Measurements from ENCODE around the gene RNF123.

Gene RNF123

DNA sequence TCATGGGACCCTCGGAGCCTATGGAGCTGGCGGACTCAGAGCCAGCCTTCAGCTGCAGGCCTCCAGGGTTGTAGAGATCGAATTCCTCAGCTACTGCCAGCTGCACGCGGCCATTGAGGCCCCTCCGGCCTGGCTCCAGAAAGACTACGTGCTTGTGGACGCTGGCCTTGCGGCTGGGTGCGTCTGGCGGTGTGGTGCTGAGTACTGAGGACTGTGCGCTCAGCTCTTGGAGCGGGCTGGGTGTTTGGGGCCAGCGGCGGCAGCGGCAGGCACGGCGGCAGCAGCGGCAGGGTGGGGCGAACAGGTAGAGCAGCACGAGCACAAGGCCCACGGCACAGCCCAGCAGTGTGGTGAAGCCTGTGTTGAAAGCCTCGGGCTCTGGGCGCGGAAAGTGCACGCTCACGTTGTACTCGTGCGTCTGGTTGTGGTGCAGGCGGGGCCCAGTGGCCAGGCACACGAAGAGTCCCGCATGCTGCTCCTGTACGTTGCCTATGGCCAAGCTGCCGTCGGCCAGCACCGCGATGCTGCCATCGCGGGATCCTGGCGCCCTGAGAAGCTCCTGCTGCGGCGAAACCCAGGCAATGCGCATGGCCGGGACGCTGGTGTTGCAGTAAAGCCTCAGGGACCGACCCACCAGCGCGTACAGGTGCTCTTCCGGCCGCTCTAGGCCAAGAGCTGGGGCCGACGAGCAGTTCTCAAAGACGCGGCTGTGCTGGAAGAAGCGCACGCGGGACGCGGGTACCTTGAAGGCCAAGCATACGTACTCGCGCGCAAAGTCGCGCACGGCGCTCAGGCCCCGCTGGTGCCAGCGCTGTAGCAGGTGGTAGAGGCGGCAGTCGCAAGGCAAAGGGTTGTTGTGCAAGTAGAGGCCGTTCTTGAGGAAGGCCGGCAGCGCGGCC, 28.9 kb downstream of the RNF123 start:
- DNase-seq (ENCODE audit: low read depth, low spot score), result no peak

DNA sequence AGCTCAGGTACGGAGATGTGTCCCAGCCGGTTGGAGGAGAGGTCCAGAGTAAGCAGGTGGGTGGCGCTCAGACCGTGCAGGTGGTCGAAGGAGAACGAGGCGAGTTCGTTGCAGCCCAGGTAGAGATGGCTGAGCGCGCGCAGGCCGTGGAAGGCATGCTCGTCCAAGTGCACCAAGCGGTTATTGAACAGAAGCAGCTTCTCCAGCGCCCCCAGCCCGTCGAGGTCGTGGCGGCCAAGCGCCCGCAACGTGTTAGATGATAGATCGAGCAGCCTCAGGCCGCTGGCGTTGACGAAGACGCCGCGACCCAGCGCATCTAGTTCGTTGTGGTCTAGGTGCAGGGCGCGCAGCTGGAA, 29.5 kb downstream of the RNF123 start:
- DNase-seq (ENCODE audit: low read depth, low spot score), result no peak

DNA sequence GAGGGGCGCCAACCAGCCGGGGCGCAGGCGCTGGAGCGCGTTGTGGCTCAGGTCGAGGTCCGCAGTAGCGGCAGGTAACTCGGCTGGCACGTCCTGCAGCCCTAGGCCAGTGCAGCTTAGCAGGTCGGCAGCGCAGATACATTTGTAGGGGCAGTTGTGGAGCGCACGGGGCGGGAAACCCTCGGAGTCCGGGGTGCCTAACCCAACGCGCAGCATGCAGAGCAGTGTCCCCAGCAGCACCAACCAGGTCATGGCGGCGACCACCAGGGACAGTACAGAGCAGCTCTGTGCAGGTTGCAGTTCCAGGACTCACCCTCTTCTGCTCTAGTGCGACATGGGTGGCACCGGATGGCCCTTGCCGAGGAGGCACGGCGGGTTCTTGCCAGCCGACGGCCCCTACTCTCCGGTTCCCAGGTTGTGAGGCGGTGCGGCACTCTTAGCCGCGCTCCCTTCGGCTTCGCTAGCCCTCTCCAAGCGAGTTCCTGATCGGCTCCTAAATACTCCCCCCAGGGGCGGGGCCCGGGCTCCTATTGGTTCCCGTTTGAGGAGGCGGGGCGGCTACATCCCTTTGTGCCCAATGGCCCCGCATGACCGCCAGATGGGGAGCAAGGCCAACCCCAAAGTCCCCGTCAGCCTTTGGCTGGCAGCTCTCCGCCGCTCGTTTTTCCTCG, 30.0 kb downstream of the RNF123 start, which contains the start of gene AMIGO3:
AMIGO3 (minus strand) TSS at position 471 of the 671 bp plus-strand sequence; CDS start at position 252, 219 bp downstream.
- peak; percentile 68 for DNase-seq (ENCODE audit: low read depth, low spot score)

DNA sequence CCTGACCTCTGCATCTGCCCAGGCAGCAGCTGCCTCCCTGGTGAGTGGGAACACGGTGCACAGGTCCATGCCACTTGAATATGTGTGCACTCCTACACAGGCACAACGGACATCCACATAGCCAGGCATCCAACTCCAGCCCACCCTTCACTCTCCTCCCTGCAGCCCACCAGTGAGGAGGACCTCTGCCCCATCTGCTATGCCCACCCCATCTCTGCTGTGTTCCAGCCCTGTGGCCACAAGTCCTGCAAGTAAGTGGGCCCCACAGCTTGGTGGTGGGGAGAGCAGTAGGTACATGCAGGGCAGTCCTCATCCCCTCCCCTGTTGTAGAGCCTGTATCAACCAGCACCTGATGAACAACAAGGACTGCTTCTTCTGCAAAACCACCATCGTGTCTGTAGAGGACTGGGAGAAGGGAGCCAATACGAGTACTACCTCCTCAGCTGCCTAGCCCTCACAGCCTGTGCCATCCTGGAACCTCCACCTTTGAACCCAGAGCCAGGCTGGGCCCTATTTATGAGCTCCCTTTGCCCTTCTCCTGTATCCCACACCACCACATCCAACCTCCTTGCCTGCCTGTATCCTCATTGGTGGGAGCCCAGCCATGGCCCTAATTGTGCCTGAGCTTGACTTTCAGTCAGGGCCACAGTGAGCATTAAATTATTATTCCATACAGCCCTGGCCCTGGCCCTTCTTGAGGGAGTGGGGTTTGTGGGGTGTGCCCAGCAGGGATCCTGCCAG, 31.7 kb downstream of the RNF123 start:
- DNase-seq (ENCODE audit: low read depth, low spot score), result no peak

DNA sequence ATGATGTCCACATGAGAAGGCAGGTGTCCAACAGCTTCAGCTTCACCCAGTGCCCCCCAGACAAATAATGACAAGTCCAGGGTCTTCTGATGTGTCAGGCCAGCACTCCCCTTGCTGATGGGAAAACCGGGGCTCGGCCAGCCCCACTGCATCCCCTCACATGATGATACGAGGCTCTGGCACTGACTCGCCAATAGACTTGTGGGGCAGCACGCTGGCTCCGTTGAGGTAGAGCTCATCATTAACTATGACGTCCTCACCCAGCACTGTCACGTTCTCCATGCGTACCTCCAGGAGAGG, 32.2 kb downstream of the RNF123 start:
- DNase-seq (ENCODE audit: low read depth, low spot score), result no peak

DNA sequence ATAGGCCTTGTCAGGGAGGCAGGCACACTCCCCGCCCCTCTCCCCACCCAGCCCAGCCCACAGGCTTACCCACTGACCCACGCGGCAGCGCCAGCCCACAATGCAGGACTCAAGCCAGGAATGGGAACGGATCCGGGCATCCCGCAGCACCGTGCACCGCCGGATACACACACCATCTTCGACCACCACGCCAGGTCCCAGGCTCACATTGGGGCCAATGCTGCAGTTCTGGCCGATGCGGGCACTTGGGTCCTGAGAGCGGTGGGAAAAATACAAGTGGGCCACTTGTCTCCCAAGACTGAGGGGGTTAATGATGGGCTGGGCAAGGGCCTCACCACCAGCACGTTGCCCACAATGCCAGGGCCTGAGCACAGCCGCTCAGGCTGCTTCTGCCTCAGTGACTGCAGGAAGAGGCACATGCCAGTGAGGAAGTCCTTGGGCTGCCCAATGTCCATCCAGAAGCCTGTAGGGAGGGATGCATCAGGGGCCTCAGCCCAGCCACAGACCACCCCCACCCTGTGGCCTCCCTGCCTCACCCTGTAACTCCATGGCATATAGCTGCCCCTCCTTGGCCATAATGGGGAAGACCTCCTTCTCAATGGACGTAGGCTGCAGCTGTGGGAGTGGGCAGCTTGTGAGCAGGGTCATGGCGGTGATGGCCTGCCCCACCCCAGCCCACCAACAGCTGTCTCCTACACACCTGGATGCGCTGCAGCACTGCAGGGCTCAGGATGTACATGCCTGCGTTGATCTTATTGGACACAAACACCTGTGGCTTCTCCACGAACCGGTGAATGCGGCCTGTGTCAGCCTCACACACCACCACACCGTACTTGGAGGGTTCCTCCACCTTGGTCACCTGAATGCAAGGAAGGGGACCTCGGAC, 32.8 kb downstream of the RNF123 start:
- no peak for DNase-seq (ENCODE audit: low read depth, low spot score)

- DNase-seq (ENCODE audit: low read depth, low spot score), result no peak
Observed at GRCh38 chr3:49722896-49723295, 33.5 kb downstream of the RNF123 start.

DNA sequence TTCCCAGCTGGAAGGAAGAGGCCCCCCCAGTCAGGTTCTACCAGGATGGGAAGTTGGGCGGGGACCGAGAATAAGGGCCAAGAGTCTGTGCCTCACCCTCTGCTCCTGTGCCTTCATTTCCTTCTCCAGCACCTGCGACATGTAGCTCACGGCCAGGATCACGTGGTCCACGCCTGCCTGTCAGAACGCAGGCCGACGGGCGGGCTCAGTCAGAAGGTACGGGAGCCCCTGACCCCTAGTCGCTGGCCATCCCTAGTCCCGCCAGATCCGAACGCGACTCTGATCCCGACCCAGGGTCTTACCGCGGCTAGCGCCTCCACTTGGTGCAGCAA, 33.9 kb downstream of the RNF123 start:
- no peak for DNase-seq (ENCODE audit: low read depth, low spot score)

GRCh38 chr3:49723628-49724551, 34.5 kb downstream of the RNF123 start, which contains the start of gene GMPPB:
Gene GMPPB, minus strand, starts transcription at chr3:49723951. Its CDS starts 225 bp downstream, at chr3:49723726.
- DNase-seq (ENCODE audit: low read depth, low spot score), result peak; percentile 86

DNA sequence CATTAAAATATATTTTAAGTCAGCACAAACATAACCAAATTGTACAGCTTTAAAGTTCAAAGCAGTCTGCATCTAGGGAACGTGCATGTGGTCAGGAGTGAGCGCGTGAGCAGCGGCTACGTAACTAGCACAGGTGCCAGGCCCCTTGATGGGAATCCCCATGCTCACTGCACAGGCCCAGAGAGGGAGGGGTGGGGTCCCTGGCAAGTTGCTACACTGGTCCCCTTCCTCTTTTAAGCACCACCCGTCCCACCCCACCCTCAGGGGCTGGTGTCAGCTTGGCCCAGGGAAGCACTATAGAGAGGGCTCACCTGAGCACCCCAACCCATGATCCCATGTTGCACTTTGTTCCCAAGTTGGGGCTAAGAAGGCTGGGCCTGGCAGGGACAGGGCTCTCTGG, 35.2 kb downstream of the RNF123 start:
- DNase-seq (ENCODE audit: low read depth, low spot score), result no peak

DNA sequence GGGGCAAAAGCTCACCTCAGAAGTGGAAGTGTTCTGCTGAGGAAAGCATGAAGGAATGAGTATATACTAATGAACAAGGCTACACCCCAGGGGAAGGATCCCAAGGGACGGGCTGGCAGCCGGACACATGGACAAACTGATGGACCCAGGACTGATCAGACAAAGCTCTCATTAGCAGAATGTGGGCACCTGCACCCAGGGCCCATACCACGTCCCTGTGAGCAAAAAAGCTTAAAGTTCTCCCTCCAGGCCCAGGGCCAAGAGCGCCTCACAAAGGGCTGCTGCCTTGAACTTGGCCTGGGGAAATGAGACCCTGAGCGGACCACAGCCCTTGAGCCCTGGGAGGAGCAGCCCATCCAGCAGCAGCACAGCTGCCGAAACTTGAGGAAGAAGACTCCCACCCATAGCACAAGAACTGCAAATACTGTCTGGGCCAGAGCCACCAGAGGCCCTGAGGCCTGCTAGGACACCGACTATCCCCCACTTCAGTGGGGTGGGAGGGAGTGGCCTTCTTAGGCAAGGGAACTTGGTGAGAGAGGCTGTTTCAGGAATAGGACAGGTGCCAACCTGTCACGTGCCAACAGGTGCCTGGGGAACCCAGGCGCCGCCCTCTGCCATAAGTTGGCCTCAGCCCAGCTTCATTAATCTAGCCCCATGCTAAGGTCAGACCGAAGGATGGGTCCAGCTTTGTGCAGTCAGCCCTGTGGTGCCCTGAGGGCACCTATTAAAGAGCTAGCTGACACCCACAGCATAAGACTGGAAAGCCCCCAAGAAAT, 36.7 kb downstream of the RNF123 start:
- DNase-seq (ENCODE audit: low read depth, low spot score), result no peak

DNA sequence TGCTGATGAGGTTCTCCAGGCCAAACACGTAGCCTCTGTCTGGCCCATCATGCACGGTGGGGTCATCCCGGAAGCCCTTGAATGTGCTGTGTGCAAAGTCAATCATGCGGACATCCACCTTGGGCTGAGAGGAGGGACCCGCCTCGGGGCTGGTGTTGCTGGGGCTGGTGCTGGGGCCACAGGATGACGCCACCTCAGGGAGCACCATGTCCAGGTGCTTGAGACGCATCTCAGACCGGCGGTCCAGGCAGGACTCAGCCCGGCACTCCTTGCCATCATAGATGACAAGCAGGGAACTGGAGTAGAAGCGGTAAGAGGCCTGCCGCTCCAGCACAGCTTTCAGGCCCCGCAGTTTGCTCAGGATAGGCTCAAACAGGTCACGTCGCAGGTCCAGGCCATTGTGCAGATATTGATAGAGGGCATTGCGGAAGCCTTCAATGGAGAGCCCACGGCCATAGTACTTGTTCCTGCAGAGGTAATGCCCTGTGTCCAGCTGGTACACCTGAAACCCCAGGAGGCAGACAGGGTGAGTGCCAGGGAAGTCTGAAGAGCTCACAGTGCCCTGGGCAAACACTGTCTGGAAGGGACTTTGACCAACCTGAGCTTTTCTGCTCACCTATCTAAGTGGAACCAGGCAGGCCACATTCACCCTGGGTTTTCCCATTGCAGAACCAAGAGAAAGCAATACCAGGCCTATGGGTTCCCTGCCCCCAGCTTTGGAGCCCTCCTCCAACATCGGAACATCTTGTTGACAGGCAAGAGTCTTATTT, 38.0 kb downstream of the RNF123 start:
- no peak for DNase-seq (ENCODE audit: low read depth, low spot score)

GRCh38 chr3:49727924-49728361, 38.6 kb downstream of the RNF123 start:
- DNase-seq (ENCODE audit: low read depth, low spot score), result no peak

DNA sequence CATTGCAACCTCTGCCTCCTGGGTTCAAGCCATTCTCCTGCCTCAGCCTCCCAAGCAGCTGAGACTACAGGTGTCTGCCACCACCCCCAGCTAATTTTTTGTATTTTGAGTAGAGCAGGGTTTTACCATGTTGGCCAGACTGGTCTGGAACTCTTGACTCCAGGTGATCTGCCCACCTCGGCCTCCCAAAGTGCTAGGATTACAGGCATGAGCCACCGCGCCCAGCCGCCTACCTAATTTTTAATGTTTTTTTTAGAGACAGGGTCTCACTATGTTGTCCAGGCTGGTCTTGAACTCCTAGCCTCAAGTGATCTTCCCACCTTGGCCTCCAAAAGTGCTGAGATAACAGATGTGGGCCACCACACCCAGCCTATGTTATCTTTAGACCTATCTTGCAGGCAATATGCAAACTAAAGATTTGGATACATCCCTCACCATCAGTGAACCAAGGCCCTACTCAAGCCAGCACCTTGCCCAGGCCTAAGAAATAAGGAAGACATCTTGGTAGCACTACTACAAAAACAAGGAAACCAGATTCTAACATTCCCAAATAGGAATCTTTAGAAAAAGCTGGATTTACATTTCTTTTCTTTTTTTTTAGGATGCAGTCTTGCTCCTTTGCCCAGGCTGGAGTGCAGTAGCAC, 40.7 kb downstream of the RNF123 start:
- no peak for DNase-seq (ENCODE audit: low read depth, low spot score)

GRCh38 chr3:49732597-49732996, 43.2 kb downstream of the RNF123 start:
- DNase-seq (ENCODE audit: low read depth, low spot score), result no peak

GRCh38 chr3:49733551-49733950, 44.2 kb downstream of the RNF123 start:
- no peak for DNase-seq (ENCODE audit: low read depth, low spot score)

DNA sequence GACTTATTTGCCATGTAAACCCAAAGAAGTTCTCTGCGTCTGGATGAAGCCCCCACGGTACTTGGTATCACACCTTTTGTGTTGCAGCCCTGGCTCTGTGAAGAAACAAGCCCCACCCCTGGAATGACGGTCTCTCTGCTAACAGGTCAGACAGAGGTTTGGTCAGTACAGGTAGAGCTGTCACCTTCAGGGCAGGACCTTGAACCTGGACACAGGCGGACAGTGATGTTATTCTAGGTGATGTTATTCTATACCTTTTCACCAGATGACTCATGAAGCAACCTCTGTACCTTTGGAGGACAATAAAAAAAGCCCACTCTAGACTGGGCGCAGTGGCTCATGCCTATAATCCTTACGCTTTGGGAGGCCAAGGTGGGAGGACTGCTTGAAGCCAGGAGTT, 45.4 kb downstream of the RNF123 start:
- no peak for DNase-seq (ENCODE audit: low read depth, low spot score)

GRCh38 chr3:49738067-49738713, 48.8 kb downstream of the RNF123 start:
- no peak for DNase-seq (ENCODE audit: low read depth, low spot score)
